ENCODE measurements around the gene HIGD2A. TPM values are rescaled to one million over a fixed set of nuclear protein-coding genes. Genes with fewer than 3 reads are reported as not detected.

Gene HIGD2A
- polyA plus RNA-seq, 1 donor from 2014 or later, result 61.8 TPM

DNA sequence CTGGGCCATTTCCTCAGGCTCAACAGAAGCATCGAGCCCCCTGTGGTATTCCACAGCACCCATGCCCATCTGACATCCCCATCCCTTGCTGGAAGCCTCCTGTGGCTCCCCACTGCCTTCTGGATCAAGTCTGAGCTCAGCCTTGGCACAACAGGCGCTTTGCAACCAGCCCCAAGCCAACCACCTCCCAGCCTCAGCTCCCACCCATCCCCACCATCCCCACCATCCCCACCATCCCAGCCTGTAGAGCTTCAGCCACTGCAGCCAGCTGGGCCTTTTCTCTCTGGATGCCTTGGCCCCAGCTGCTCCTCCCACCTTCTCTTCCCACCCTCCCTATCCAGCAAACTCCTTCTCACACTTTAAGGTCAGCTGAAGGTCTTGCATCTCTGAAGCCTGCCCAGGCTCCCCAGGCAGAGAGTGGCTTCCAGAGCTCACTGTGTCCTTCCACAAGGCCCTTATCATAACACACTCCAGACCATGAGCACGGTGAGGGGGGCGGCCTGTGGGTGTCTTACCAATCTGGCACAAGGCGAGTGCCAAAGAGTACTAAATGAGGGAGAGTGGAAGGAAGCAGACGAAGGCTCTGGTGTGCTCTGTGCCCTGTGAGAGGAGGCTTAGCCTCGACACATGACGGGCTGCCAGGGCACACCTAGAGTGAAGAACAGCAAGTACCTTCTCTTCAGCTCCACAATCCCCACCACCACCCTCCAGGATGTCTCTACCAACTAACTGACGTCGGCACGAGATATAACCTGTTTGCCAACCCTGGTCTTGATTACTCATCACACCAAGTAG lies 6.5 kb downstream of the HIGD2A start:
- H4K20me1 ChIP-seq (ENCODE audit: insufficient read depth), result no peaks in the 10 kb centered on the region
- H3K4me3 ChIP-seq (ENCODE audit: low read length), result no peak overlapping the region
- H3K79me2 ChIP-seq (replicated peaks; ENCODE audit: insufficient read depth, low read length), result no peaks in the 10 kb centered on the region
- TF ChIP-seq MXI1 (conservative IDR thresholded peaks at IDR 0.05; ENCODE audit: poor library complexity, severe bottlenecking) (no peak), EP300 (conservative IDR thresholded peaks at IDR 0.05; ENCODE audit: poor library complexity, severe bottlenecking) (no peak), SMC3 (conservative IDR thresholded peaks at IDR 0.05; ENCODE audit: poor library complexity) (no peak), RAD21 (conservative IDR thresholded peaks at IDR 0.05) (no peak), EZH2 (IDR thresholded peaks at IDR 0.05; ENCODE audit: borderline replicate concordance, insufficient read depth, low read length, poor library complexity, severe bottlenecking) (no peak)
- H3K9me2 ChIP-seq (ENCODE audit: insufficient read depth, low read length), result no peaks in the 10 kb centered on the region
- H3K4me2 ChIP-seq (ENCODE audit: low read length), result no peak overlapping the region
- H3K9ac ChIP-seq (ENCODE audit: low read length), result no peak overlapping the region
- no peak overlapping the region for H2AFZ ChIP-seq (ENCODE audit: low read depth, low read length)
- no peaks in the 10 kb centered on the region for H3K9me3 ChIP-seq (ENCODE audit: low read length)
- no peak overlapping the region for H3K27ac ChIP-seq (ENCODE audit: low read length)
- H3K27me3 ChIP-seq (ENCODE audit: insufficient read depth, low read depth, low read length), result no peaks in the 10 kb centered on the region
- no peaks in the 10 kb centered on the region for H3K36me3 ChIP-seq (ENCODE audit: insufficient read depth, low read length)
- no peaks in the 10 kb centered on the region for H3F3A ChIP-seq (ENCODE audit: insufficient read depth, low read length, poor library complexity, severe bottlenecking)

DNA sequence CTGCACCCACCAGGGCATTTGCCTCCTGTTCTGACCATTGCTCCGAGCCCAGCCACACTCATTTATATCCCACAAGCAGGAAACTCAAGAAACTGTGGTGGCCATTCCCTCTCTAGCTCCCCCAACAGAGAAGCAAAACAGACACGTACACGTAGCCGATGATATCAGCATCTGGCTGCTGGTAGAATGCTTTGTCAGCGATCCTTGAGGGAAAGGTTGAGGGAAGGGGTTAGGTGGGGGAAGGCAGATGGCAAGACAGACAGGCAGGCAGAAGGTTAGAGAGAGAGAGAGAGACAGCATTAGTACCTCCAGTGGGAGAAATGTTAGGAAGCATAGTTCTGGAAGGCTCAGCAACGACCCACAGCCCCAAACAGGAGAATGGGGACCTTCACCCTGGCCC lies 7.8 kb downstream of the HIGD2A start:
- Histone ChIP-seq H3K27me3 (ENCODE audit: insufficient read depth, low read depth, low read length) (no peaks in the 10 kb centered on the region), H4K20me1 (ENCODE audit: insufficient read depth) (no peaks in the 10 kb centered on the region), H3K4me3 (ENCODE audit: low read length) (no peak overlapping the region), H3K79me2 (replicated peaks; ENCODE audit: insufficient read depth, low read length) (no peaks in the 10 kb centered on the region), H3K9me3 (ENCODE audit: low read length) (no peaks in the 10 kb centered on the region), H2AFZ (ENCODE audit: low read depth, low read length) (no peak overlapping the region), H3K27ac (ENCODE audit: low read length) (no peak overlapping the region), H3F3A (ENCODE audit: insufficient read depth, low read length, poor library complexity, severe bottlenecking) (no peaks in the 10 kb centered on the region), H3K9ac (ENCODE audit: low read length) (no peak overlapping the region), H3K9me2 (ENCODE audit: insufficient read depth, low read length) (no peaks in the 10 kb centered on the region), H3K36me3 (ENCODE audit: insufficient read depth, low read length) (no peaks in the 10 kb centered on the region), H3K4me2 (ENCODE audit: low read length) (no peak overlapping the region)
- TF ChIP-seq EP300 (conservative IDR thresholded peaks at IDR 0.05; ENCODE audit: poor library complexity, severe bottlenecking), result no peak

DNA sequence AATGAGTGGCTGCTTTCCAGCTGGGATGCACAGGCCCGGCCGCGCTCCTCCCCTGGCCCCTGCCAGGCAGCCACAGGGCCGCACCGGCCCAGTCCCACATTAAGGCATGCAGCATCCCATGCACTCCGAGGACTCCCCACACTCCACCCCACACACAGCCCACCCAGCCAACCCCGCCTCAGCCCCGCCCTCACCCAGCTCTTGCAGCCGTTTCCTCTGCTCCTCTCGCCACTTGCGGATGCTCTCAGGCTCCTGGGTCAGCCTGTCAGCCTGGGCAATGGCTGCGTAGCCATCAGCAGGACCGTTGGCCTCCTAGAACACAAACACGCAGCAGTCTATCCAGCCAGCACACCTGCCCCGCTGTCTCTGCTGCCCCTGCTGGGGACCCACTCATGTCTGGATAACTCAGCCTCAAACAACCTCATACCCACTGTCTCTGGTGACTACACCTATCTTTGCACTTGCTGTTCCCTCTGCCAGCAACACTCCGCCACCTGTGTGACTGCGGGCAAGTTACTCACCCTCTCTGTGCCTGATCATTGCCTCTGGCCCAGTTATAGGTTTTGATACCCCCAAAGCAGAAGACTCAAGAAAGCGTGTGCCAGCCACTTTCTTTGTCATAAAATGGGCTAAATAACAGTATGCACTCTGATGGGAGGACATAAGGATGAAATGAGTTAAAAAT lies 9.3 kb downstream of the HIGD2A start:
- Histone ChIP-seq H3K9me2 (ENCODE audit: insufficient read depth, low read length) (no peaks in the 10 kb centered on the region), H3K9me3 (ENCODE audit: low read length) (no peaks in the 10 kb centered on the region), H3K4me3 (ENCODE audit: low read length) (no peak overlapping the region), H3K79me2 (replicated peaks; ENCODE audit: insufficient read depth, low read length) (no peaks in the 10 kb centered on the region), H2AFZ (ENCODE audit: low read depth, low read length) (no peak overlapping the region), H3F3A (ENCODE audit: insufficient read depth, low read length, poor library complexity, severe bottlenecking) (no peaks in the 10 kb centered on the region), H3K9ac (ENCODE audit: low read length) (no peak overlapping the region), H3K36me3 (ENCODE audit: insufficient read depth, low read length) (no peaks in the 10 kb centered on the region), H3K27ac (ENCODE audit: low read length) (no peak overlapping the region), H3K27me3 (ENCODE audit: insufficient read depth, low read depth, low read length) (no peaks in the 10 kb centered on the region), H3K4me2 (ENCODE audit: low read length) (no peak overlapping the region), H4K20me1 (ENCODE audit: insufficient read depth) (no peaks in the 10 kb centered on the region)
- TF ChIP-seq, protein P1, sequence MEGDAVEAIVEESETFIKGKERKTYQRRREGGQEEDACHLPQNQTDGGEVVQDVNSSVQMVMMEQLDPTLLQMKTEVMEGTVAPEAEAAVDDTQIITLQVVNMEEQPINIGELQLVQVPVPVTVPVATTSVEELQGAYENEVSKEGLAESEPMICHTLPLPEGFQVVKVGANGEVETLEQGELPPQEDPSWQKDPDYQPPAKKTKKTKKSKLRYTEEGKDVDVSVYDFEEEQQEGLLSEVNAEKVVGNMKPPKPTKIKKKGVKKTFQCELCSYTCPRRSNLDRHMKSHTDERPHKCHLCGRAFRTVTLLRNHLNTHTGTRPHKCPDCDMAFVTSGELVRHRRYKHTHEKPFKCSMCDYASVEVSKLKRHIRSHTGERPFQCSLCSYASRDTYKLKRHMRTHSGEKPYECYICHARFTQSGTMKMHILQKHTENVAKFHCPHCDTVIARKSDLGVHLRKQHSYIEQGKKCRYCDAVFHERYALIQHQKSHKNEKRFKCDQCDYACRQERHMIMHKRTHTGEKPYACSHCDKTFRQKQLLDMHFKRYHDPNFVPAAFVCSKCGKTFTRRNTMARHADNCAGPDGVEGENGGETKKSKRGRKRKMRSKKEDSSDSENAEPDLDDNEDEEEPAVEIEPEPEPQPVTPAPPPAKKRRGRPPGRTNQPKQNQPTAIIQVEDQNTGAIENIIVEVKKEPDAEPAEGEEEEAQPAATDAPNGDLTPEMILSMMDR (IDR thresholded peaks at IDR 0.05; ENCODE audit: poor library complexity, severe bottlenecking), result no peak
- TF ChIP-seq SMC3 (conservative IDR thresholded peaks at IDR 0.05; ENCODE audit: poor library complexity) (no peak), EZH2 (IDR thresholded peaks at IDR 0.05; ENCODE audit: borderline replicate concordance, insufficient read depth, low read length, poor library complexity, severe bottlenecking) (no peak), RAD21 (conservative IDR thresholded peaks at IDR 0.05) (no peak), POLR2AphosphoS5 (IDR thresholded peaks at IDR 0.05) (no peak), REST (IDR thresholded peaks at IDR 0.05; ENCODE audit: borderline replicate concordance) (no peak), EP300 (conservative IDR thresholded peaks at IDR 0.05; ENCODE audit: poor library complexity, severe bottlenecking) (no peak), TAF1 (IDR thresholded peaks at IDR 0.05; ENCODE audit: low read depth) (no peak), MXI1 (conservative IDR thresholded peaks at IDR 0.05; ENCODE audit: poor library complexity, severe bottlenecking) (no peak)

Measured in neural cell (in vitro differentiated cells).